HUES64 (cell line): ENCODE data around the gene PHF12.

Experiments used
- H3K27ac ChIP-seq: 2 replicates; pipeline ENCODE4 v1.7.0; 2013; ENCODE audit warnings: low read depth, low read length, inconsistent platforms
- H3K27me3 ChIP-seq: 2 replicates; pipeline ENCODE4 v1.6.1; 2013; ENCODE audit warnings: mild to moderate bottlenecking, low read length; ENCODE audit not compliant: insufficient read depth
- H3K36me3 ChIP-seq: 2 replicates; pipeline ENCODE4 v1.6.1; 2013; ENCODE audit warnings: mild to moderate bottlenecking, low read length; ENCODE audit not compliant: insufficient read depth
- H3K4me1 ChIP-seq: 2 replicates; pipeline ENCODE4 v1.6.1; 2013; ENCODE audit warnings: mild to moderate bottlenecking, low read length, moderate library complexity; ENCODE audit not compliant: insufficient read depth
- H3K4me3 ChIP-seq: 2 replicates; pipeline ENCODE4 v1.5.1; 2013; ENCODE audit warnings: mild to moderate bottlenecking, low read length, moderate library complexity
- H3K9ac ChIP-seq: 2 replicates; pipeline ENCODE4 v1.6.1; 2013; ENCODE audit warnings: mild to moderate bottlenecking, low read depth, low read length
- H3K9me3 ChIP-seq: 2 replicates; pipeline ENCODE4 v1.6.1; 2013; ENCODE audit warnings: low read depth, low read length; ENCODE audit not compliant: insufficient read depth
- WGBS: fragments of 150-250, 120-280 bp; methylation state at CpG from one replicate; pipeline ENCODE4 v1.1.7; 2013; ENCODE audit warnings: missing lambda C conversion rate; 5-methylcytosine and 5-hydroxymethylcytosine counted together

The PHF12 gene

DNA sequence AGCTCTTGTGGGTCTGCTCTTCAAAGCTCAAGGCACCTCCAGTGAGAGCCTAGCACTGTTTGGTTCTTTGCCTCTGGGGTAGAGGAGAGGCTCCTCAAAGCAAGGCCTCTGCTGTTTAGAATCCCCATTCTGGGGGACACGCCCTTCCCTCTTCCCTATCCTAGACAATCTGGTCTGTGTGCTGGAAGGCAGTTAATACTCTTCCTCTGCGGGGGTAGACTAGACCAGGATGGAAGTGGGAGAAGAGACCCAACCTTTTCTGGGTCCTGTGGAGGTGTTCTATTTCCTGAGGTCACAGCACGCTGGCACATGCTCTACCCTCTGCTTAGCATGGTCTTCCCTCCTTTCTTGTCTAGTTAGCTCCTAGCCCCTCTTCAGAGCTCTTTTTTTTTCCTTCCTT is 88.8 kb downstream of the PHF12 start:
- no peak overlapping the region for H3K27ac ChIP-seq
- WGBS = 94% methylated on average over 3 of the region's 3 CpGs

DNA sequence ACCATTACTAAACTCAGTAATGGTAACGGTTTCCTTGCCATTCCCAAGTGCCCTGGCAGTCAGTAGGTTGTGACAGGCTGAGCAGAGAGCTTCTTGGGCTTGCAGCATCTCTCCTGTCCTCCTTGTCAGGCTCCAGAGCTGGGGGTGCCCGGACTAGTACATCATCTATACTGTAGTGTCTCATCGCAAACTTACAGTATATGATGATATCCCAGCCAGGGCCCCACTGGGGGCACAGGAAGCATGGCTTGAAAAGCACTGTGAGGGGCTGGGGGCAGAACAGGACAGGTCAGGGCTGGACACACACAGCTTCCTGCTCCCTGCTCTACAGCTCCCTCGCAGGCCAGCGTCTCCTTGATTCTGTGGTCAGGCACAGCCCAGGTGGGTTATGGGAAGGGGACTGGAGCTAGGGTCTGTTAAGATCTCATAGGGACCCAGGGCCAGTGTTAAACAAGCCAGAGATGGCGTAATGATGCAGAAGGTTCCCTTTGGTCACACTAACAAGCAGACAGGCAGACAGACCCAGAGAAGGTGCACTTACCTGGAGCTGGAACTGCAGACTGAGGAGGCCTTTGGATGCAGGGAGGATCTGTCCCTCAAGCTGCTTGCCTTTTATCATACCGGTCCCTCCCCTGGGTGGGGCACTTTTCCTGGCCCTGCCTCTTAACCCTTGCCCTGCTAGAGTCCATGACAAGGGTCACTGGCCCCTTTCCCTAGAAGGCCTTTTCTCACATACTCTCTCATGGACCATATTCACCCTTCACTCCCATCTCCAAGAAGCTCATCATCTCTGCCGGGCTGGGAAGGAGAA is 89.7 kb downstream of the PHF12 start:
- Histone ChIP-seq H3K27ac (no peak overlapping the region), H3K9ac (no peak overlapping the region)
- 76% methylated on average over 8 of the region's 8 CpGs for WGBS

More for the DNA sequence above, 88.8 kb downstream of the PHF12 start:
- H3K36me3 ChIP-seq = peaks cover 29% of the 10 kb centered on the region
- H3K9me3 ChIP-seq = no peaks in the 10 kb centered on the region
- no peak overlapping the region for H3K9ac ChIP-seq
- H3K4me3 ChIP-seq = no peak overlapping the region
- H3K4me1 ChIP-seq = peaks cover 14% of the 10 kb centered on the region
- no peaks in the 10 kb centered on the region for H3K27me3 ChIP-seq

DNA sequence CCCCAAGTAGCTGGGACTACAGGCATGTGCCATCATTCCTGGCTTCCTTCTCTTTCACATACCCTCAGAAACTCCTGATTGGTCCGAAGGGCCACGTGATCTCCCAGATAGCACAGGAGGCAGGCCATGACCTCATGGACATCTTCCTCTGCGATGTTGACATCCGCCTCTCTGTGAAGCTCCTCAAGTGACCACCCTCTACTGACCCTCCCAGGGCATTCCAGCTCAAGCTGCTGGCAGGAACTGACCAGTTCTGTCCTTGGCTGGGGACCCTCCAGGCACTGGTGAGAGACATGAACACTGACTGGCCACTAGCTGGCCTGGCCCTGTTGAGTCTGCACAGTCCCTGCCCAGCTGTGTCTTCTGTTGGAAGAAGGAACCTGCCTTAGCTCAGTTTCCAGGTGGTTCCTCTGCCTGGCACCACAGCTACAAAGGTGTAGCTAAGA is 90.9 kb downstream of the PHF12 start:
- Histone ChIP-seq H3K27me3 (no peaks in the 10 kb centered on the region), H3K27ac (no peak overlapping the region), H3K9ac (no peak overlapping the region), H3K4me1 (peaks cover 10% of the 10 kb centered on the region; the same call in 1 of the 2 replicates), H3K9me3 (no peaks in the 10 kb centered on the region), H3K36me3 (peaks cover 37% of the 10 kb centered on the region), H3K4me3 (no peak overlapping the region)
- 92% methylated on average over 4 of the region's 4 CpGs for whole genome bisulfite sequencing

More for the DNA sequence above, 89.7 kb downstream of the PHF12 start:
- Histone ChIP-seq H3K9me3 (no peaks in the 10 kb centered on the region), H3K4me1 (peaks cover 14% of the 10 kb centered on the region), H3K4me3 (no peak overlapping the region; the same call in 1 of the 2 replicates), H3K36me3 (peaks cover 32% of the 10 kb centered on the region), H3K27me3 (no peaks in the 10 kb centered on the region)

DNA sequence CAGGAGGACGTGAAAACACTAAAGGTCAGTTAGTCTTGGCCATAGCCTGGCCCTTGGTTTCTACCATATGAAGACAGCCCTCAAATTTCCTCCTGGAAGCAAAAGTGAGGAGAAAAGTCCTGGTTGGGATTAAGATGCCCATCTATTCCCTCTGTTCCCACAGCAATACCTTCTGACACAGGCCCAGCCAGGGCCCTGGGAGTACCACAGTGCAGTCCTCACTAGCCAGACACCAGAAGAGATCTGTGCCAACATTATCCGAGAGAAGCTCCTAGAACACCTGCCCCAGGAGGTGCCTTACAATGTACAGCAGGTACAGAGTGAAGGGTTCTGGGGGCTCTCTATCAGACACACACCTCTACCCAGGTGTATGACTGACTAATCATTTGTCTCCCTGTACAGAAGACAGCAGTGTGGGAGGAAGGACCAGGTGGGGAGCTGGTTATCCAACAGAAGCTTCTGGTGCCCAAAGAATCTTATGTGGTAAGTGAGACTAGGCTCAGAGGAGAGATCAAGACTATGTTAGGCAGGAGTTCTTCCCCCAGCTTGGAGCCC is 92.4 kb downstream of the PHF12 start:
- WGBS = 69% methylated on average over 2 of the region's 2 CpGs
- H3K4me3 ChIP-seq = no peak overlapping the region
- H3K9ac ChIP-seq = no peak overlapping the region
- H3K27me3 ChIP-seq = no peaks in the 10 kb centered on the region
- 0 out of 2 replicates have a peak, but pooled peaks cover 5% of the 10 kb centered on the region for H3K4me1 ChIP-seq
- H3K9me3 ChIP-seq = no peaks in the 10 kb centered on the region
- H3K27ac ChIP-seq = no peak overlapping the region
- H3K36me3 ChIP-seq = peaks cover 37% of the 10 kb centered on the region

DNA sequence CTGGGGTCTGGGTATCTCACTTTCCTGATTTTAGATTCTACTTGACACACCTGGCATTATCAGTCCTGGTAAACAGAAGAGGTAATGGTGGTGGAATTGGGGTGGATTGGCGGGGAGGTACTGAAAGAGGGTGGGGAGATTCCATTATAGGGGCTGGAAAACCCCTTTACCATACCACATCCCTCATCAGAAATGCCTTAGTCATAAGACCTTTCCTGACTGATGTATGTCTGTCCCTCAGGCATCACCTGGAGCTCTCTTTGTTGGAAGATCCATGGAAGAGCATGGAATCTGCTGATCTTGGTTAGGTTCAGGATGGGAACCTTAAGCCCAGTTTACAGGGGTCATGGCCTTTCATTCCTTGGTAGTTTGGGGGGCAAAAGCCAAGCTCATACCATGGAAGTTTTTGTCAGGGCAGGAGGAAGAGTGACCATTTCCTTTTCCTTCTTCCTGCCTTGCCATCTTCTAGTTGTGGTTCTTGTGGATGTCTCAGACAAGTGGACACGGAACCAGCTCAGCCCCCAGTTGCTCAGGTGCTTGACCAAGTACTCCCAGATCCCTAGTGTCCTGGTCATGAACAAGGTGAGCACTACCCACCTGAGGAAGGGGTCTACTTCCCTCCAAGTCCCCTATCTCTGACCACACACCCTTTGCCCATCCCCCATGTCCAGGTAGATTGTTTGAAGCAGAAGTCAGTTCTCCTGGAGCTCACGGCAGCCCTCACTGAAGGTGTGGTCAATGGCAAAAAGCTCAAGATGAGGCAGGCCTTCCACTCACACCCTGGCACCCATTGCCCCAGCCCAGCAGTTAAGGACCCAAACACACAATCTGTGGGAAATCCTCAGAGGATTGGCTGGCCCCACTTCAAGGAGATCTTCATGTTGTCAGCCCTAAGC is 93.2 kb downstream of the PHF12 start:
- Histone ChIP-seq H3K9me3 (no peaks in the 10 kb centered on the region), H3K4me3 (no peak overlapping the region), H3K27me3 (no peaks in the 10 kb centered on the region), H3K4me1 (0 out of 2 replicates have a peak, but pooled peaks cover 5% of the 10 kb centered on the region), H3K36me3 (peaks cover 37% of the 10 kb centered on the region), H3K9ac (no peak overlapping the region), H3K27ac (no peak overlapping the region)
- 96% methylated on average over 2 of the region's 3 CpGs for whole genome bisulfite sequencing

DNA sequence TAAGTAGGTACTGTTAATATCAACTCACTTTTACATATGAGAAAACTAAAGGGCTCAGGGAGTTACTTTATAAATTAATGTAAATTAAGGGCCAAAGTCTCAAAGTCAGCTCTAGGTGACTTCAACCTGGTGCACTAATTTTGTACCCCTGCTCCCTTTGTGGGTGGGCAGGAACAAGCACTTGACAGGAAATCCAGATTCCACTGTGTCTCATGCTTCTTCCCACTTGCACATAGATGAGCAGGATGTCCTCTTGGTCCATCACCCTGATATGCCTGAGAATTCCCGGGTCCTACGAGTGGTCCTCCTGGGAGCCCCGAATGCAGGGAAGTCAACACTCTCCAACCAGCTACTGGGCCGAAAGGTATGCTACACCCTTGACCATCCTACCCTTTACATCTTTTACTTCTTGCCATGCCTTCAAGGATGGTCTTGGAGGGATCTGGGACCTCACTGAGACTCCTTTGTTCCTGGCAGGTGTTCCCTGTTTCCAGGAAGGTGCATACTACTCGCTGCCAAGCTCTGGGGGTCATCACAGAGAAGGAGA is 95.2 kb downstream of the PHF12 start:
- Histone ChIP-seq H3K4me3 (peak overlapping the region; percentile 74), H3K9ac (no peak overlapping the region), H3K36me3 (peaks cover 33% of the 10 kb centered on the region)

DNA sequence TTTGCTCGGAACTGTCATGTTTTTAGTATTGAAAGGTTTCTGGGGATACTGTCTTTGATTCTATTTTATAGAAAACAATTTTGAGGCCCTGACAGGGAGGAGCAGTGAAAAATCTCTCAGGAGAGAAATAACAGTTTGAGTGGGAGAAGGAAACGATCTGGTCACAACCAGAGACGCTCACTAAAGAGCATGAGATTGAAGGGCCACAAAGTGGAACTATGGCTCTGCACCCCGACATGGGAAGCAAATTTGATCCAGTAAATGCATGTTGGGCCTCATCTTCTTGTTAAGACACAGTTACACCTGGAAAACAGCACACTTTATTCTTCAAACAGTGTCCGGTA is 96.0 kb downstream of the PHF12 start:
- WGBS = 19% methylated on average over 5 of the region's 5 CpGs
- H3K36me3 ChIP-seq = peaks cover 28% of the 10 kb centered on the region
- H3K9me3 ChIP-seq = no peaks in the 10 kb centered on the region
- H3K4me3 ChIP-seq = peak overlapping the region; percentile 74
- peak overlapping the region; percentile 63; the same call in 1 of the 2 replicates for H3K27ac ChIP-seq
- no peaks in the 10 kb centered on the region for H3K27me3 ChIP-seq
- no peaks in the 10 kb centered on the region for H3K4me1 ChIP-seq
- H3K9ac ChIP-seq = peak overlapping the region; percentile 79

More for the DNA sequence above, 95.2 kb downstream of the PHF12 start:
- no peak overlapping the region for H3K27ac ChIP-seq
- no peaks in the 10 kb centered on the region for H3K9me3 ChIP-seq
- 94% methylated on average over 5 of the region's 5 CpGs for WGBS
- no peaks in the 10 kb centered on the region for H3K27me3 ChIP-seq
- no peaks in the 10 kb centered on the region for H3K4me1 ChIP-seq
